GM18867 (cell line): ENCODE measurements around the gene KAZN.

Source experiments
- ATAC-seq: cut with Tn5 transposase; IDR thresholded peaks from one replicate; pipeline ENCODE4 v1.9.1; 2021; ENCODE audit warnings: mild to moderate bottlenecking, moderate library complexity; ENCODE audit not compliant: unreplicated experiment

The KAZN gene

DNA sequence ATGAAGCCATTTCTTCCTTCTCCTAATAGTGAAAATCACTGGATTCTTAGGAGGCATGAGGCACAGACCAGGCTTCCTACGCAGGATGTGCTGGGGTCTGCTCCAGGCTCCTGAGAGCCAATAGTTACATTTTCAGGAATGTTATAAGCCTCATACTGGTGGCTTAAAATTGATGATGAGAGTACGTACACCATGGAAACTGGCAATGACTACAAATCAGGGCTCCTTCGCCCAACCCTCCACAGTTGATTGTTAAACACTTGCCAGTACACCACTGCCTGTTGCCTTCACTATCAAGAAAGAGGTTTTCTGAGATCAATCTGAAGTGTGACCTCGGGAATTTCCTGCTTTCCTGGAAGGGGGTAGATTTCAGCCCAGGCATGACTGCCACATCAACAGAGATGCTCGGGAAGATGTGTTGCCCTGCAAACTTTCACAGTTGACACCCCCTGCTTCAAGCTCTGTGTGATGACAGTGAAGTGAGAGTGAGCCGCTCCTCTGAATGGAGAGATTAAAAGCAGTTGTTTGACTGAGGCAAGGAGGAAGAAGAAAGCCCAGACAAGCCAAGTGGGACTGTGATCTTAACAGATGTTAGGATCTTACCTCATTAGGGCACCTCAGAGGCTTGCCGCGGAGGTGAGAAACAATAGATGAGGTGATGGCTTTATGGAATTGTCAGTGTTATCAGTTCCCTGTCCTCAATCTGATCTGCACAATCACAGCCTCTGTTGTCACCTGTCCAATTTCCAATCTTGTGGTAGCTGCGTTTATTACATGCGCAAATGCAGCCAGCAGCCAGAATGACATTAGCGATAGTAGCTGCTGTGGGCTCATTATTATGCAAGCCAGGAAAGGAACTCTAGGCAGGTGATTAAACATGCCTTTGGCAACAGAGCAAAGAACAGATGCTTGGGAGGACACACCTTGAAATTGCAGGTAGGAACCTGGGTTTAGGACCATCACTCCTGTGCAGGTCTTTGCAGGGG lies 277.3 kb downstream of the KAZN start:
- no peak for ATAC-seq

- no peak for ATAC-seq
These were observed 278.3 kb downstream of the KAZN start for GRCh38 chr1:14876747-14877146.

- no peak for ATAC-seq
These were observed 278.7 kb downstream of the KAZN start for GRCh38 chr1:14877224-14877623.

DNA sequence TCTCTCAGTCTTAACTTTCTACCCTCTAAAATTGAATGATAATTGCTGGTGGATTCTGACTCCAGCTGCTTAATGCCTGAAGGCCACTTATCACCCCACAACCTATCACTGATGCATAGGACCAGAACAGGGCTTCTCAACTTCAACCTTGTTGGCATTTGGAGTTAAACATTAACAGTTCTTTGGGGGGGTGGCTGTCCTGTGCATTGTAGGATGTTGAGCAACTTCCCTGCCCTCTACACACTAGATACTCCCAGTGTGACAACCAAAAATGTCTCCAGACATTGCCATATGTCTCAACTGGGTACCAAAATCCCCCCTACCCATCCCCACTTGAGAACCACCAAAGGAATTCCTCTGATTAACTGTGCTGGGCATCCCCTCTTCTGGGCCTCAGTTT lies 279.6 kb downstream of the KAZN start:
- ATAC-seq, result no peak

DNA sequence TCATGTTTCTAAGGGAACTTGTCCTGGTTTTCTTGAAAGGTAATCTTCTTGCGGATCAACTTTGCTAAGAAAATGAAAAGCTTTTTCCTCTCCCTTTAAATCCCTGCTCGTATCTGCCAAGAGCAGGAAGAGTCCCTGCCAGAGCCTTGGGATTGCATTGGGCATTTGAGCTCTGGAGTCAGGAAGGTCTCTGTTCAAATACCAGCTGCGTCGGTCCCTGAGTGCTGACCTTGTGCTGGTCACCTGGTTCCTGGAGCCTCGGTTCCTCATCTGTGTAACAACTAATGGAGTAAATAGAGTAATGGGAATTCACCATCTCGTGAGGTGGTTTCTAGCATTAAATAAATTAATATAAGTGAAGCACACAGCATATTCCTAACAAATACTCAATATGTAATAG lies 280.5 kb downstream of the KAZN start:
- no peak for ATAC-seq

GRCh38 chr1:14880456-14881316 lies 282.2 kb downstream of the KAZN start:
- no peak for ATAC-seq

DNA sequence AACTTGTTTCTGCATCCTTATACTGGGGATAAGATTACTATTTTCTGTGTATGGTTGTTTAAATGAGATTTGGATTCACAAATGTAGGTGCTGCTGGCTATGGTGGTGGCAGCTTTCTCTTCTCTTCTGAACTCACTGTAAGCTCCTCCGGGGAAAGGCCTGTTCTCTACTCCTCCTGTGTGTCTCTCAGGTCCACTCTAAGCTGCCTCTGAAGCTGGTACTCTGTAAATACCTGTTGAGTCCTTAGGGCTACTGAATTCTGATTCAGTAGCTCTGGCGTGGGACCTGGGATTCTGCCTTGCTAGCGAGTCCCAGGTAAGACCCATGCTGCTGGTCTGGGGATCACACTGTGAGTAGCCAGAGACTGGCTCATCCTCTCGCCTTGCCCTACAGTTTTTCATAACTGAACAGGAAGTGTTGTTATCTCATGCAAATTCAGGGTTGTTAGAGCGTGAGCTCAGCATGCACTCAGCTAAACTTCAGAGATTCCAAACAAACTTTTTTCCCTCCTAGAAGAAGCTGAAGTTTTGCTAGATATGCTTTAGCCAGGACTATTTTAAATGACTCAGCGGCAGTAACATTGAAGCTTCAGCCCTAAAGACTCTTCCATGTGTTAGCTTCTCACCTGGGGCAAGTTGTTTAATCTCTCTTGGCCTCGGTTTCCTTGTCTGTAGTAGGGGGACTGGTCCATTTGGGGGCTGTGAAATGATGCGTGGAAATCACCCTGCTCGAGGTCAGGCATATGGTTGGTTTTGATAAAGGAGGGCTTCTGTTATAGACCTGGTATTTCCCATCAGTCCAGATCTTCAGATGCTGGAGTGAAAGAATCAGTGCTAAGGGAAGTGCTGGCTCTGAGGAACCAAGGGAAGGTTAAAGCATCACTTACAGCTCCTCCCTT lies 283.5 kb downstream of the KAZN start:
- peak; percentile 89 for ATAC-seq

DNA sequence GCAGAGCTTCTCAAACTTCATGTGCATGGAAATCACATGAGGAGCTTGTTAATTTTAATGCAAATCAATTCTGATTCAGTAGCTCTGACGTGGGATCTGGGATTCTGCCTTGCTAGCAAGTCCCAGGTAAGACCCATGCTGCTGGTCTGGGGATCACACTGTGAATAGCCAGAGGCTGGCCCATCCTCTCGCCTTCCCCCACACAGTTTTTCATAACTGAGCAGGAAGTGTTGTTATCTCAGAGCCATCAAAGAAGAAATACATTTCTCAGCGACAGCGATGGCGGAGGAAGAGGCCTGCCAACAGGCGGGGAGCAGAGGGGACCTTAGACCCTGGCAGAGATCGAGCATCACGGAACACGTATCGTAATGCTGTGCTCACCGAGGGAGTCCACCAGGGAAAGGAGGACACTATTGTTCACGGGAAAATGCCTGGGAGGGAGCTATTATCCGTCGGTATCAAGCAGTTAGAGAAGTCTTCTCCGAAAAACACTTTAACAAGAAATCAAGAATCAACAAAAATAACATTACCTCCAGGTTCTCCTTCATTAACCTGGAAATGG lies 286.2 kb downstream of the KAZN start:
- ATAC-seq, result no peak

DNA sequence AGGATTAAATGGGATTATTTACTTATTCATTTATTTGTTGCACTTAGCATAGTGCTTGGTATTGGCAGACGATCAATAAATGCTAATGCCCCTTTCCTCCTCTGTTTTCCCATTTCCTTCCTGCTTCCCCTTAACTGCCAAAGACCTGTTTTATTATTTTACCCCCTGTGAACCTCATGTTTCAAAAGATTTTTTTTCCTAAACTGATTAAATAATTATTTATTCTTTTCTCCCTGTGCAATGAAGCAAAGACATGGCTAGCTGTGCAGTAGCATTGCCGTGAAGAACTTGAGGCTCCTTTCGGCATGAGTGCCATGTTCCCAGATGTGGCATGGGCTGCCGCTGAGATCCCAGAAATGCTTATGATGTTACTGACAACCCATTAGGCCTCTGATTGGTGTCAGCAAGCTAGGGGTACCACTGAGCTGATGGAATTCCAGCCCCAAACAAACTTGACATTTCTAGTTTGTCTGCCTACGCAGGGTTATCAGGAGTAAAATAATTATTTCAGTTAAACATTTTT lies 288.6 kb downstream of the KAZN start:
- no peak for ATAC-seq

- no peak for ATAC-seq
These were observed 289.4 kb downstream of the KAZN start for GRCh38 chr1:14887764-14888350.

- no peak for ATAC-seq
These were observed 289.9 kb downstream of the KAZN start for GRCh38 chr1:14888374-14888773.

DNA sequence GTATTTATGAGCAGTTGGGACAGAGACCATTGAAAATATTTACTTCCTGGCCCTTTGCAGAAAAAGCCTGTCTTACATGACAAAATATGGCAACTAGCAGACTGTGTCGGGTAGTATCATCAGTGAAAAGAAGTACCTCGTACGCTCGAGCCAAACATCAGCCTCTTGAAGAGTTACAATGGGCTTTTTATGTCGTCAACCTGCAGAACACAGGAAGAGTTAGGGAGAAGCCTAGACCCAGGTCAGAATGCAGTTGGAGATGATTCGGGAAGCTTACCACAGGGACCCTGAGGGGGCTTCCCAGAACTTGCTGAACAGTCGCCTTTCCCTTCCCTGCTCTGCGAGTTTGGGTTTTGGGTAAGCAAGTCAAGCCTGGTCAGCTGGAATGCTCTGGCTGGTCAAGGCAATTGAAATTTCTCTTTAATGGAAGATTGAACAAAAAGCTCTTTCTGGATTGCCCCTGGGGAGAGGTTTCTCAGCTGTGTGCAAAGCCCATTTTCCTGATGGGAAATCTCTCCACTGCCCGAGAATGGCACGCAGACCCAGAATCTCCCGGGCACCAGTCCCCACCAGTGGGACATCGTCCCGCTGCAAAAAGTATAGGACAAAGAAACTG lies 291.4 kb downstream of the KAZN start:
- no peak for ATAC-seq

GRCh38 chr1:14891991-14892390 lies 293.5 kb downstream of the KAZN start:
- no peak for ATAC-seq

DNA sequence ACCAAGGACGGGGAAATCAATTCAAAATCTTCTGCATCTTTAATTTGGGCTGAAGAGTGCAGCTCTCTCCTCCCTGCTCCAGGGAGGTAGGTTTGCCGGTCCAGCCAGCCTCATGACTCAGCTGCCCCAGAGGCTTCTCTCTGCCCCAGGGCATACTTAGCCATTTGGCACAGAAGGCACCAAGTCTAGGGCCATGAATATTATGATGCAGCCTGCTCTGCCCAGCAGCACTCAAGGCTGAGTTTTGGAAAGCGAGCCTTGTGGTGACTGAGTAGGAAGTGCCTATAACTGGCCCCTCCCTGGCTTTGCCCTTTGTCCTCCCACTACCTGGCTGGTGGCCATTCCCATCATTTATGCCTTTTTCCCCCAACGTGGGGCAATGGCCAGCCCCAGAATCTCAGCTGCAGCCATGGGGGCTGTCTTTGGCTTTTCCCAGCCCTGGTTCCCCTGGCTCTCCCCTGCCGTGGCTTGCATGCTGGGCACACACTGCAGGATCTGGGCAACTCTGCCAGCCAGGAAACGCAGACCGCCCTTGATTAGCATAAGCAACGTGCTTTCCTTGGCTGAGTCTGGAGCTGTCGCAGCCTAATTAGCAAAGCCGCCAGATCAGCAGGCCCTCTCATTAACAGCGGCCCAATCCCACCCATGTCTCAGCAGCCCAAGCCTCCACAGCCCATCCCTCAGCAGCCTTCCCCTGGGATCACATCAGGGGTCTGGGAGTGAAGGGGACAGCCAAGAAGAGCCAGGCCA lies 296.5 kb downstream of the KAZN start:
- ATAC-seq, result no peak

GRCh38 chr1:14895727-14896126 lies 297.2 kb downstream of the KAZN start:
- ATAC-seq, result no peak

DNA sequence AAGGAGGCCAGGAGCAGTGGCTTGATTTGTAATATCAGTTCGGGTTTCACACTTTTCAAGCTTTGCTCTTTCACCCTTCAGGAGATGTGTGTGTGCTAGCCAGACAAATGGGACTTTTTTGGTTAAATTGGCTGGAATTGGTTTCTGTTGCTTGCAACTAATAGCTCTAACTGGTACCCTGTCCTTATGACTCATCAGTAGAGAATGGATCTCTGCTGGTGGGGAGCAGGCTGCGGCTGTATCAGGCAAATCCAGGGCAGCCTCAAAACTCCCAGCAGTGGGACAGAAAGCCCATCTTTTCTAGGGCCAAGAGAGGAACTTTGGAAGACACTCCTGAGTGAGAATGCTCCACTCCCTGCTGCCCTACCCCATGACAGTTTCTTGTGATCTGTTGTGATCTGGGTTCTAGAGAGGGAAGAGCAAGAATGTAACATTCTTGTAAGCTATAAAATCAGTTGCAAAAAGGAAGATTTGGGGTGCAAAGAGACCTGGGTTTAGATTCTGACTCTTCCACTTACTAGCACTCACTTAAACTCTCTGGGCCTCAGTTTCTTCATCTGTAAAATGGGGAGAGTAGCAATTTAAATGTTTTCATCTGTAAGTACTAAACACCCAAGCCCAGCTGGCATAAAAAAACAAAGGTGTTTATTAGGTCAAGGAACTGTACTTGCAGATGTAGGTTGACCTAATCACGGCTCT lies 298.0 kb downstream of the KAZN start:
- ATAC-seq, result no peak

- no peak for ATAC-seq
These were observed 298.6 kb downstream of the KAZN start for GRCh38 chr1:14897080-14897449.

GRCh38 chr1:14897547-14897946 lies 299.1 kb downstream of the KAZN start:
- no peak for ATAC-seq
